Chondrocyte (in vitro differentiated cells): ENCODE results near the gene KRTAP20-2. TPM values are rescaled to one million over a fixed set of nuclear protein-coding genes. Genes with fewer than 3 reads are reported as not detected.

Experiments used
- DNase-seq: peaks from one replicate; pipeline ENCODE4 v3.0.0; 2021; ENCODE audit warnings: mixed read lengths, low spot score
- H3K27ac Mint-ChIP-seq: one replicate; pipeline ENCODE4 v1.8.0; 2021; ENCODE audit warnings: mild to moderate bottlenecking, moderate library complexity, mixed read lengths; ENCODE audit not compliant: unreplicated experiment
- H3K27me3 Mint-ChIP-seq: 2 replicates; pipeline ENCODE4 v1.8.0; 2021; ENCODE audit warnings: low read depth, mixed read lengths
- H3K36me3 Mint-ChIP-seq: 2 replicates; pipeline ENCODE4 v1.8.0; 2021; ENCODE audit warnings: low read depth, mixed read lengths
- H3K4me1 Mint-ChIP-seq: 2 replicates; pipeline ENCODE4 v1.8.0; 2021; ENCODE audit warnings: low read depth, mild to moderate bottlenecking, mixed read lengths
- H3K4me3 Mint-ChIP-seq: one replicate; pipeline ENCODE4 v1.8.0; 2021; ENCODE audit warnings: mild to moderate bottlenecking, moderate library complexity, mixed read lengths; ENCODE audit not compliant: unreplicated experiment
- H3K9me3 Mint-ChIP-seq: 2 replicates; pipeline ENCODE4 v1.8.0; 2021; ENCODE audit warnings: low read depth, mixed read lengths
- CTCF ChIP-seq: fragments of 200-600 bp; sonication (generic); IDR thresholded peaks from 2 replicates; pipeline ENCODE4 v1.5.0; 2021; ENCODE audit warnings: antibody characterized with exemption, mild to moderate bottlenecking, moderate library complexity
- long read RNA-seq: library from polyadenylated mRNA; stranded (forward); transcript quantifications from one replicate; pipeline ENCODE4 v2.0.0, GENCODE V29; 2021
- total RNA-seq: library from RNA; stranded (reverse); gene quantifications from 3 replicates; pipeline ENCODE4 v1.2.1, GENCODE V29; 2021

The KRTAP20-2 gene
- not detected in 3 replicates for total RNA-seq
- long read RNA-seq: 0 reads

GRCh38 chr21:30634906-30635305, at the start of gene KRTAP20-2:
KRTAP20-2 (plus strand) TSS chr21:30635206; CDS start chr21:30635264, 58 bp downstream.
- Mint-ChIP-seq H3K4me1 (no peaks in the 10 kb centered on the region), H3K27me3 (no peaks in the 10 kb centered on the region), H3K27ac (no peak within 1 kb of the TSS), H3K4me3 (no peak within 1 kb of the TSS), H3K36me3 (no peaks in the 10 kb centered on the region), H3K9me3 (peaks cover 10% of the 10 kb centered on the region)
- DNase-seq: no peak
- no peak for TF ChIP-seq CTCF

GRCh38 chr21:30590297-30590696, 44.7 kb upstream of the KRTAP20-2 start, which contains the start of gene KRTAP22-2:
KRTAP22-2 (minus strand) TSS chr21:30590397.
- Mint-ChIP-seq H3K9me3 (peaks cover 6% of the 10 kb centered on the region), H3K4me3 (no peak within 1 kb of the TSS), H3K27me3 (no peaks in the 10 kb centered on the region), H3K27ac (no peak within 1 kb of the TSS), H3K4me1 (no peaks in the 10 kb centered on the region), H3K36me3 (no peaks in the 10 kb centered on the region)
- TF ChIP-seq CTCF: no peak
- no peak for DNase-seq

GRCh38 chr21:30592140-30592539, 42.9 kb upstream of the KRTAP20-2 start, which contains the start of gene KRTAP6-3:
KRTAP6-3 (plus strand) TSS chr21:30592440; CDS start chr21:30592446, 6 bp downstream.
- no peaks in the 10 kb centered on the region for H3K9me3 Mint-ChIP-seq
- no peak within 1 kb of the TSS for H3K4me3 Mint-ChIP-seq
- DNase-seq: no peak
- no peaks in the 10 kb centered on the region for H3K27me3 Mint-ChIP-seq
- no peaks in the 10 kb centered on the region for H3K4me1 Mint-ChIP-seq
- TF ChIP-seq CTCF: no peak
- H3K36me3 Mint-ChIP-seq: no peaks in the 10 kb centered on the region
- H3K27ac Mint-ChIP-seq: no peak within 1 kb of the TSS

GRCh38 chr21:30598802-30599201, 36.2 kb upstream of the KRTAP20-2 start, which contains the start of gene KRTAP6-2:
KRTAP6-2 (minus strand) TSS chr21:30598902; CDS start chr21:30598874, 28 bp downstream.
- Mint-ChIP-seq H3K27me3 (no peaks in the 10 kb centered on the region), H3K4me1 (no peaks in the 10 kb centered on the region), H3K27ac (no peak within 1 kb of the TSS), H3K4me3 (no peak within 1 kb of the TSS), H3K9me3 (peaks cover 14% of the 10 kb centered on the region), H3K36me3 (no peaks in the 10 kb centered on the region)
- DNase-seq: no peak
- no peak for TF ChIP-seq CTCF

- H3K4me1 Mint-ChIP-seq: no peaks in the 10 kb centered on the region
- no peak for DNase-seq
- H3K9me3 Mint-ChIP-seq: peaks cover 17% of the 10 kb centered on the region
- TF ChIP-seq CTCF: no peak
- no peaks in the 10 kb centered on the region for H3K36me3 Mint-ChIP-seq
- no peak within 1 kb of the TSS for H3K4me3 Mint-ChIP-seq
- no peaks in the 10 kb centered on the region for H3K27me3 Mint-ChIP-seq
- no peak within 1 kb of the TSS for H3K27ac Mint-ChIP-seq
Observed at GRCh38 chr21:30600787-30601186, 34.2 kb upstream of the KRTAP20-2 start, which contains the start of gene KRTAP22-1. KRTAP22-1 (plus strand) TSS chr21:30601087.
